Lower lobe of right lung (tissue), 2 donors: ENCODE measurements around the gene ATG2A. TPM values are rescaled to one million over a fixed set of nuclear protein-coding genes. Genes with fewer than 3 reads are reported as not detected.
"Not testable (repeated sequence)": the region's sequence is repeated elsewhere in the genome, so short reads cannot be mapped to it uniquely, and the experiment has no call there.

Experiments
- ATAC-seq, 2 donors: fragments of 200-7000 bp; cut with Tn5 transposase; one replicate each; pipeline ENCODE4 v1.9.1; 2020 to 2022; ENCODE audit warnings: mild to moderate bottlenecking in 2 of 2, moderate library complexity in 2 of 2
- DNase-seq: peaks from one replicate; pipeline ENCODE4 v3.0.0-alpha.2; 2020
- H3K27ac ChIP-seq: fragments of 200-600 bp; one replicate; pipeline ENCODE4 v1.8.0; 2022
- H3K27me3 ChIP-seq: fragments of 200-600 bp; one replicate; pipeline ENCODE4 v1.8.0; 2022; ENCODE audit warnings: low read depth
- H3K36me3 ChIP-seq: fragments of 200-600 bp; one replicate; pipeline ENCODE4 v1.8.0; 2022; ENCODE audit warnings: mild to moderate bottlenecking
- H3K4me1 ChIP-seq: fragments of 200-600 bp; one replicate; pipeline ENCODE4 v1.8.0; 2022
- H3K4me3 ChIP-seq: fragments of 200-600 bp; one replicate; pipeline ENCODE4 v1.8.0; 2022; ENCODE audit warnings: mild to moderate bottlenecking
- H3K9me3 ChIP-seq: fragments of 200-600 bp; one replicate; pipeline ENCODE4 v1.8.0; 2022
- CTCF ChIP-seq: fragments of 200-600 bp; IDR thresholded peaks from one replicate; pipeline ENCODE4 v1.8.0; 2022; ENCODE audit warnings: antibody characterized with exemption, mild to moderate bottlenecking
- intact Hi-C: fragments of 100-400 bp; cut with DNase I; formaldehyde crosslinking; loops from one replicate; pipeline ENCODE4 v1.11.0; 2022
- microRNA-seq: library from miRNA; unstranded; fragments of <30 nt; microRNA quantifications from one replicate; pipeline ENCODE4 v1.2.0, GENCODE V29; 2020; ENCODE audit warnings: borderline number of aligned reads
- total RNA-seq: library from RNA; stranded (reverse); fragmentation: NEBNext Ultra II Directional; extraction: Animal tissue kit (Norgen Biotek cat#: 25700); gene quantifications from one replicate; pipeline ENCODE4 v1.2.1, GENCODE V29; 2021
- donor health status: DM: no; HTN: yes; CAD: no; lungs with severe emphysema.

The ATG2A gene
- total RNA-seq, 1 donor from 2014 or later: 21.7 TPM

DNA sequence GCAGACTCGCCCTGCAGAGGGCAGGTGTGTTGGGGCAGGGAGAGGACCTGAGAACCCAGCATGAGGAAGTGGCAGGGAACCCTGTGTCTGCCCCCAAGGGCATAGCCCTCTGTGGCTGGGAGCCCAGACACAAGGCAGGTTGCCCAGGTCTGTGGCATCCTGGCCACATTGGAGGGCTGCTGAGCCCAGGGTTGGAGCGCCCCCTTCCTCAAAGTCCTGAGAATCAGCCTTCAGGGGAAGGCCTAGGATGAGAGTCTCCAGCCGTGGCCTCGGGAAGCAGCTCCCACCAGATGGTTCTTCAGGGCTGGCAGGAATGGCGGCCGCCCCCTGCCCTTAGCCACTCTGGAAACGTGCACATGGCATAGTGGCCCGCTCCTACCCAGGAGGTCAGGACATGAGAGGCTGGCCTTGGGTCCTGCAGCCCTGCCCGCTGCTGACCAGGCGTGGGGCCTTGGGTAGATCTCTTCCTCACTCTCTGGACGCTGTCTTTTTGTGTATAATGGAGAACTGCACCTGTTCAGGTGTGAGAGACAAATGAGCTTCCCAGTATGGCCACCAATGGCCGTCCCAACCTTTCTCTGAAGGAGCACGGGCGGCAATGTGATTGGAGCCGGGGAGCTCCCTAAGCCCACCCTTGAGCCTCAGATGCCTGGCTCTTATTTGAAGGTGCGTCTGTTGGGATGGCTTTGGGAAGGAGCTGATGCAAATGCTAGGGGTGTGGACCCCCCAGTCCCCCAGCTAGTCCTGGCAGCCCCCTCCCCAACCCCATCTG is 68.0 kb downstream of the ATG2A start:
- TF ChIP-seq CTCF: peak; percentile 9
- intact Hi-C loops: no loop called here
- H3K27me3 ChIP-seq: no peaks in the 10 kb centered on the region
- peaks cover 8% of the 10 kb centered on the region for H3K36me3 ChIP-seq
- DNase-seq (peak; percentile 64), ATAC-seq (no peak)
- H3K4me3 ChIP-seq: no peak overlapping the region
- H3K9me3 ChIP-seq: no peaks in the 10 kb centered on the region
- H3K27ac ChIP-seq: peak overlapping the region; percentile 48
- peaks cover 82% of the 10 kb centered on the region for H3K4me1 ChIP-seq

DNA sequence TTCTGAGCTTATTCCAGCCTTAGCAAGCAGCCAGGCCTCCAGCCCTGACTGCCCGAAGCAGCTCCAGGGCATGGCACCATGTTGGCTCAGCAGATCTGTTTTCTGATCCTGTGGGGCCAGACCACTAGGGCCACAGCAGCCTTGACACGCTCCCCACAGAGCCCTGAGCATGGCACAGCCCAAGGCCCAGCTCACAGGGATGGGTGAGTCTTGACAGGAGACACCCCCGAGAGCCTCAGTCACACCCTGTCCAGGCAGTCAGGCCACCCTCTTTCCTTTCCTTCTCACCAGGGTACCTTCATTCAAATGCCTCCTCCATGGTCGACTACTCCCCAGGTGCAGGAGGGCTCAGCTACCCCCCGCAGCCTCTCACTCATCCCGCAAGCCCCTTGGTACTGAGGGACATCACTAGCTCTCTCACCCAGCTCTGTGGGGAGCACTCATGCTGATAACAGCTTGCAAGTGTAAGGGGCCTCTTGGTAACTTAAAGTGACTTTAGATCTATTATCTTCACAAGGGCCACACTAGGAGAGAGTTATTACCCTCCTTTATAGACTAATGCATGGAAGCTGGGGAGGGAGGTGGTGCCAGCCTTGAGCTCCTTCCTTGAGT is 68.7 kb downstream of the ATG2A start:
- intact Hi-C loops: no loop called here
- Histone ChIP-seq H3K27me3 (no peaks in the 10 kb centered on the region), H3K4me3 (no peak overlapping the region), H3K9me3 (no peaks in the 10 kb centered on the region), H3K36me3 (peaks cover 1% of the 10 kb centered on the region), H3K4me1 (peaks cover 78% of the 10 kb centered on the region), H3K27ac (peak overlapping the region; percentile 48)
- DNase-seq (no peak), ATAC-seq (no peak)
- TF ChIP-seq CTCF: no peak

DNA sequence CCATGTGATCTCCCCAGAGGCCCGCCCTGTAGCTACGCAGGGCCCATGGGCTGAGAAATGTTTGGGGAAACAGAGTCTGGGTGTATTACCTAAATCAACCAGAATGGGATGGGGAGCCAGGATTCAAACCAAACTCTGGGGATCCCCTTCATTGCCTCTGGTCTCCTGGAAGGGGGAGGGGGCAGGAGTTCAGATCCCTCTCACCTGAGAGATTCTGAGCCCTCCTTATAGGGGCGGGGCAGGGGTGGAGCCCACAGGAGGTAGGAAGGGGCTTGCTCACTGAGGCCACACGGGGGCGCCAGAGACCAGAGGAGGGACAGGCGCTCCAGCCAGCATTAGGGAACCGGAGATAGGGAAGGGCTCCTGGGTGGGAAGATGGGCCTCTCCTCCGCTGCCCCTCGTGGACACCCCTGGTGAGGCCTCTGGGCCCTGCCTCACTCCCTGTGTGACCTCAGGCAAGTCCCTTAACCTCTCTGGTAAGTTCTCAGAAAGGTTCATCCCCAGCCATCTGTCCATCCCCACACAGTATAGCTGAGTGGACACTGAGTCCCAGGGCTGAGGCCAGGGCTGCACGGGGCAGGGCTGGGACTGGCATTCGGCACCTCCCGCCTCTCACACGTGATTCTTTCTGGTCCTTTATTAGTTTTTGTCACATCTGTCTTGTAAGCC is 69.9 kb downstream of the ATG2A start:
- Histone ChIP-seq H3K36me3 (no peaks in the 10 kb centered on the region), H3K27ac (no peak overlapping the region), H3K27me3 (no peaks in the 10 kb centered on the region), H3K4me1 (peaks cover 74% of the 10 kb centered on the region), H3K4me3 (no peak overlapping the region), H3K9me3 (no peaks in the 10 kb centered on the region)
- intact Hi-C loops: no loop called here
- DNase-seq (peak; percentile 94), ATAC-seq (peak; percentile 76 to 82)
- peak; percentile 98 for TF ChIP-seq CTCF

GRCh38 chr11:64845776-64846129 is 71.3 kb downstream of the ATG2A start:
- Histone ChIP-seq H3K27ac (peak overlapping the region; percentile 67), H3K4me1 (peaks cover 61% of the 10 kb centered on the region)
- ATAC-seq, H3K27me3 ChIP-seq, DNase-seq, H3K4me3 ChIP-seq, intact Hi-C loops, H3K9me3 ChIP-seq, H3K36me3 ChIP-seq: not testable (repeated sequence)

DNA sequence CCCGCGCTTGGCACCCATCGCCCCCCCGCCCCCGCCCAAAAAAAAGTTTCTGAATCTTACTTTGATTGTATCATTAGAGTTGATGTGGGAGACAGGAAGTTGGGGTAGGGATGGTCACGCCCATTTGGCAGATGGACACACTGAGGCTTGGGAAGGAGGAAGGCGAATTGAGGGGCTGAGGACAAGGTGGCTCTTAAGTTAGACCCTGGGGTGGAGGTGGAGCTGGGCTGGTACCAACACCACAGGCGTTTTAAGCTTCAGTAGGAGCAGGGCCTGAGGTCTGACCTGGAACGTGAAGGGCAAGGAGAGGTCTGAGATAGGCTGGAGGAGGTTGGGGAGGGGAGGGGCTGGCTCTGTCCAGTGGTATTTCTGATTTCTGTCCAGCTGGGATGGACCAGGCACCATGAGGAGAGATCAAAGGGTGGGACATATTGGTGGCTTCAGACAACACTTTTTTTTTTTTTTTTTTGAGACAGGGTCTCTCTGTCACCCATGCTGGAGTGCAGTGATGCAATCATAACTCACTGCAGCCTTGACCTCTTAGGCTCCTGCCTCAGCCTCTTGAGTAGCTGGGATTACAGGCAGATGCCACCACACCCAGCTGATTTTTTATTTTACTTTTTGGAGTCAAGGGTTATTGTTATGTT is 71.8 kb downstream of the ATG2A start:
- intact Hi-C loops: no loop called here
- DNase-seq (no peak), ATAC-seq (peak; percentile 1 to 4)

More for the DNA sequence above, 71.8 kb downstream of the ATG2A start:
- Histone ChIP-seq H3K27me3 (no peaks in the 10 kb centered on the region), H3K27ac (peak overlapping the region; percentile 86), H3K9me3 (no peaks in the 10 kb centered on the region), H3K4me1 (peaks cover 56% of the 10 kb centered on the region), H3K4me3 (peak overlapping the region; percentile 65), H3K36me3 (no peaks in the 10 kb centered on the region)
- no peak for TF ChIP-seq CTCF

Small RNAs within 50 kb of the gene (microRNA-seq; reads per million reads assigned to microRNA genes)
- not detected for gene MIR6749
- not detected for gene MIR6750

Other genes starting within 250 kb of the ATG2A start
- 1.7 TPM for gene NRXN2, start 194.0 kb downstream of the ATG2A start, total RNA-seq
- gene RASGRP2, start 173.1 kb downstream of the ATG2A start, total RNA-seq: 30.4 TPM
- 2.6 TPM for gene PYGM, start 157.2 kb downstream of the ATG2A start, total RNA-seq
- gene SF1, start 138.7 kb downstream of the ATG2A start, total RNA-seq: 269 TPM
- gene MAP4K2, start 114.0 kb downstream of the ATG2A start, total RNA-seq: 29.1 TPM
- gene MEN1, start 106.7 kb downstream of the ATG2A start, total RNA-seq: 22.7 TPM
- 16.3 TPM for gene CDC42BPG, start 72.6 kb downstream of the ATG2A start, total RNA-seq
- 73.4 TPM for gene EHD1, start 38.6 kb downstream of the ATG2A start, total RNA-seq
- 23.9 TPM for gene PPP2R5B, start 7.5 kb upstream of the ATG2A start, total RNA-seq
- not detected for gene GPHA2, start 18.7 kb upstream of the ATG2A start, total RNA-seq
- gene MAJIN, start 54.9 kb upstream of the ATG2A start, total RNA-seq: not detected
- 8.6 TPM for gene BATF2, start 79.8 kb upstream of the ATG2A start, total RNA-seq
- 74.1 TPM for gene ARL2, start 97.0 kb upstream of the ATG2A start, total RNA-seq
- 25.4 TPM for gene SNX15, start 110.2 kb upstream of the ATG2A start, total RNA-seq
- 12.6 TPM for gene SAC3D1, start 124.0 kb upstream of the ATG2A start, total RNA-seq
- 12.2 TPM for gene NAALADL1, start 141.3 kb upstream of the ATG2A start, total RNA-seq
- gene CDCA5, start 166.8 kb upstream of the ATG2A start, total RNA-seq: 2.8 TPM
- 29.0 TPM for gene ZFPL1, start 167.0 kb upstream of the ATG2A start, total RNA-seq
- 94.9 TPM for gene VPS51, start 179.0 kb upstream of the ATG2A start, total RNA-seq
- gene TM7SF2, start 194.7 kb upstream of the ATG2A start, total RNA-seq: 38.8 TPM
- gene ZNHIT2, start 200.5 kb upstream of the ATG2A start, total RNA-seq: 9.5 TPM
- gene FAU, start 204.9 kb upstream of the ATG2A start, total RNA-seq: 766 TPM
- gene MRPL49, start 205.1 kb upstream of the ATG2A start, total RNA-seq: 40.8 TPM
- gene SYVN1, start 217.3 kb upstream of the ATG2A start, total RNA-seq: 68.1 TPM